Panc1 (cell line): Measurements from ENCODE around the gene FAM221B.

Source experiments
- CTCF ChIP-seq: fragments of 450-650 bp; IDR thresholded peaks from 2 replicates; pipeline ENCODE4 v1.5.1; 2017; ENCODE audit warnings: mild to moderate bottlenecking
- POLR2AphosphoS5 ChIP-seq: IDR thresholded peaks from 2 replicates; pipeline ENCODE4 v1.6.1; 2012; ENCODE audit warnings: mild to moderate bottlenecking, low read depth, low read length, moderate library complexity
- SIN3A ChIP-seq: IDR thresholded peaks from 2 replicates; pipeline ENCODE4 v1.6.1; 2012; ENCODE audit warnings: low read depth, mild to moderate bottlenecking, low read length, moderate library complexity, borderline replicate concordance; ENCODE audit not compliant: insufficient read depth
- TF ChIP-seq, protein P1 (sequence below), 2 experiments: IDR thresholded peaks; 2 replicates each; pipeline ENCODE4 v1.6.1; 2011 to 2012; ENCODE audit warnings: low read depth in 2 of 2, control low read depth in 1 of 2, low read length in 1 of 2, mild to moderate bottlenecking in 1 of 2, moderate library complexity in 1 of 2; ENCODE audit not compliant: insufficient read depth in 1 of 2

GRCh38 chr9:35798658-35799374 is 29.7 kb downstream of the FAM221B start:
- TF ChIP-seq CTCF (no peak), POLR2AphosphoS5 (no peak), SIN3A (no peak)
- TF ChIP-seq, protein P1, sequence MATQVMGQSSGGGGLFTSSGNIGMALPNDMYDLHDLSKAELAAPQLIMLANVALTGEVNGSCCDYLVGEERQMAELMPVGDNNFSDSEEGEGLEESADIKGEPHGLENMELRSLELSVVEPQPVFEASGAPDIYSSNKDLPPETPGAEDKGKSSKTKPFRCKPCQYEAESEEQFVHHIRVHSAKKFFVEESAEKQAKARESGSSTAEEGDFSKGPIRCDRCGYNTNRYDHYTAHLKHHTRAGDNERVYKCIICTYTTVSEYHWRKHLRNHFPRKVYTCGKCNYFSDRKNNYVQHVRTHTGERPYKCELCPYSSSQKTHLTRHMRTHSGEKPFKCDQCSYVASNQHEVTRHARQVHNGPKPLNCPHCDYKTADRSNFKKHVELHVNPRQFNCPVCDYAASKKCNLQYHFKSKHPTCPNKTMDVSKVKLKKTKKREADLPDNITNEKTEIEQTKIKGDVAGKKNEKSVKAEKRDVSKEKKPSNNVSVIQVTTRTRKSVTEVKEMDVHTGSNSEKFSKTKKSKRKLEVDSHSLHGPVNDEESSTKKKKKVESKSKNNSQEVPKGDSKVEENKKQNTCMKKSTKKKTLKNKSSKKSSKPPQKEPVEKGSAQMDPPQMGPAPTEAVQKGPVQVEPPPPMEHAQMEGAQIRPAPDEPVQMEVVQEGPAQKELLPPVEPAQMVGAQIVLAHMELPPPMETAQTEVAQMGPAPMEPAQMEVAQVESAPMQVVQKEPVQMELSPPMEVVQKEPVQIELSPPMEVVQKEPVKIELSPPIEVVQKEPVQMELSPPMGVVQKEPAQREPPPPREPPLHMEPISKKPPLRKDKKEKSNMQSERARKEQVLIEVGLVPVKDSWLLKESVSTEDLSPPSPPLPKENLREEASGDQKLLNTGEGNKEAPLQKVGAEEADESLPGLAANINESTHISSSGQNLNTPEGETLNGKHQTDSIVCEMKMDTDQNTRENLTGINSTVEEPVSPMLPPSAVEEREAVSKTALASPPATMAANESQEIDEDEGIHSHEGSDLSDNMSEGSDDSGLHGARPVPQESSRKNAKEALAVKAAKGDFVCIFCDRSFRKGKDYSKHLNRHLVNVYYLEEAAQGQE (IDR thresholded peaks at IDR 0.05; ENCODE audit: insufficient read depth in 1 of 2, low read depth in 2 of 2, low read length in 1 of 2) = no peak
